ENCODE measurements around the gene EPS15.
"Not testable (repeated sequence)": the region's sequence is repeated elsewhere in the genome, so short reads cannot be mapped to it uniquely, and the experiment has no call there.

The EPS15 gene

DNA sequence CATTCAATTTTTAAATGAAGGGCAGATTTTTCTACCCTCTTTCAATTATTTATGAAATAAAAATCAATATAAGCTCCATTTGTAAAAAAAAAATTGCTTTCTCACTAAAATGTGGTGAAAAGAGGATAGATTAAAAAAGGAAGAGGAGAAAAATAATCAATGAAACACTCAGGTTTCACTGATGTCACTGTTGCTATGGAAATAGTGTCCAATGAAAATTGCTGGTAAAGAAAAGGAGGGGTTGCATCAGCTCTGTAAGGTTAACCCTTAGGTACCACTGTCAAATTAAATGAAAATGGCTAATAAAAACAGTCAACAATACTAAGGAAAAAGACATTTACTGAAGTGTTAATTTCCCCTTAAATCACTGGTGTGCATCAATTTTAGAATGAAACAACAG is 97.1 kb downstream of the EPS15 start:
- DNase-seq, result peak; percentile 10

- DNase-seq, result no peak
These were observed 98.0 kb downstream of the EPS15 start for GRCh38 chr1:51420867-51421627.

DNA sequence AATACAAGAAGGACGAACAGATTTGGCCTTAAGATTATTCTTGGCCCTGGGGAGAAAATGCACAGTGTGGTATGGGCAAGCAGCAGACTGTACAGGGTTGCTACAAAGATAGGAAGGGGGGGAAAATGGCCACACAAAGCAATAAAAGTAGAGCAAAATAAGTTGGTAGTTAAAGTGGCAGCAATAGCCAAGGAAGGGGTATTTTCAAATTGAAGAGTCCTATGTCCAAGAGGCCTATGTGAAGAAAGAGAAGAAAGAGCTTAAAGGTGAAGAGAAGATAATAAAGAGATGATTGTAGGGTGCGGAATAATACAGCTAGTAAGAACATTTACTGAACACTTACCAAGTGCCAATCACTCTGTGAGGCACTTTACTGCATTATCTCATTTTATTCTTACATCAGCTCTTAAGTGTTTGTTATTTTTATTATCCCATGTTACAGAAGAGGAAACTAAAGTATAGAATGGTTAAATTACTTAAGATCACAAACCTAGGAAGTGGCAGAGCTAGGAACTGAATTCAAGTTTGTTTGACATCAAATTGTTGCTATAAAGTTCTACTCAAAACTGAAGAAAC is 100.6 kb downstream of the EPS15 start:
- no peak for DNase-seq

DNA sequence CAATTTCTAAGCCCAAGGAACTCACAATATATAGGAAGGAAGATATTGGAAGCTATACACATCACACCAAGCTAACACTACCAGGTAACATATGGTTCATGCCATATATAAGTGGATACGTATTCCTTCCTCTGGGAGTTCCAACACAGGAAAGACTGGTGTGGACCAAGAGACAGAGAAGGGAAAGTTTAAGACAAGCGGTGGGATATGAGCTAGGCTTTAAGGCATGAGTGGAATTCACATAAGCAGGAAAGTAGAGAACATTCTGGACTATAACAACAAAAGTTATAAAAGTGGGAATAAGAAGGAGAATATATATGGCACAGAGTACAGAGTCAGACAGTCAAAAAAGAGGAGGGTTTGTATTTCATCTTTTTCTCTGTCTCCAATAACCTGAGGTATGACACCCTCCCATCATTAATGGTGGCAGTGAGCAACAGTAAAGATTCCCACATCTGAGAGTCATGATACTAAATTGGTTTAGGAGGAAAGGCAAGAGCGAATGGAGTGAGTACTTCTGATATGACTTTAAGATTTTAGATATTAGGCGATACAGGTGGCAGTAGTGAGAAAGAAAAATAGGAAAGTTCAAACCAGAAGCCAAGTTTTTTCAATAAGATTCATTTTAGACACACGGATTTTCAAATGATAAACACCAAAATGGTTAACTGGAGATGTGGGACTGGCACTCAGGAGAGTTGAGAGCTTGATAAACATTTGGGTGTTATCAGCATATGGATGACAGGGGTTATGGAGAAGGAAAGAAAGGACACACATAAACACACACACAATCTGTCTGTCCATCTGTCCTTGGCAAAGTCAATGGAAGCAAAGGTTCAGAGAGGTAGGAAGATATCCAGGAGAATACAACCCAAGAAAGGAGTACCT is 101.3 kb downstream of the EPS15 start:
- DNase-seq, result no peak

- DNase-seq, result no peak
These were observed 102.2 kb downstream of the EPS15 start for GRCh38 chr1:51416910-51417309.

- no peak for DNase-seq
These were observed 103.1 kb downstream of the EPS15 start for GRCh38 chr1:51415963-51416362.

DNA sequence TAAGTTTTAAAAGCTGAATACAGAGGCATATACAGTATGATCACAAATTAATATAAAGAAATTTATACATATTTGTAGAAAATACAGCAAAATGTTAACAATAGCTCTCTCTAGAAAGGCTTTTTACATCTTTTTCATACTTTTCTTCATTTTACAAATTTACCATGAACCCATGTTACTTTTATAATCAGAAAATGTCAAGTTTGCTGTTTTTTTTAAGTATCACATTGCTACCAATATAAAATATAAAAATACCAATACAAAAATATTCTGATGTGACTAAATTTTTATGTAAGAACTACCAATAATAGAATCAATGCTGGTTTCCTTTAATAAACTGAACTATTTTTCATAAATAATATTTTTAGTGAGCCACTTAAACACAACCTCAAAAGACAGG is 104.3 kb downstream of the EPS15 start:
- no peak for DNase-seq

GRCh38 chr1:51411820-51412219 is 107.2 kb downstream of the EPS15 start:
- DNase-seq, result not testable (repeated sequence)

DNA sequence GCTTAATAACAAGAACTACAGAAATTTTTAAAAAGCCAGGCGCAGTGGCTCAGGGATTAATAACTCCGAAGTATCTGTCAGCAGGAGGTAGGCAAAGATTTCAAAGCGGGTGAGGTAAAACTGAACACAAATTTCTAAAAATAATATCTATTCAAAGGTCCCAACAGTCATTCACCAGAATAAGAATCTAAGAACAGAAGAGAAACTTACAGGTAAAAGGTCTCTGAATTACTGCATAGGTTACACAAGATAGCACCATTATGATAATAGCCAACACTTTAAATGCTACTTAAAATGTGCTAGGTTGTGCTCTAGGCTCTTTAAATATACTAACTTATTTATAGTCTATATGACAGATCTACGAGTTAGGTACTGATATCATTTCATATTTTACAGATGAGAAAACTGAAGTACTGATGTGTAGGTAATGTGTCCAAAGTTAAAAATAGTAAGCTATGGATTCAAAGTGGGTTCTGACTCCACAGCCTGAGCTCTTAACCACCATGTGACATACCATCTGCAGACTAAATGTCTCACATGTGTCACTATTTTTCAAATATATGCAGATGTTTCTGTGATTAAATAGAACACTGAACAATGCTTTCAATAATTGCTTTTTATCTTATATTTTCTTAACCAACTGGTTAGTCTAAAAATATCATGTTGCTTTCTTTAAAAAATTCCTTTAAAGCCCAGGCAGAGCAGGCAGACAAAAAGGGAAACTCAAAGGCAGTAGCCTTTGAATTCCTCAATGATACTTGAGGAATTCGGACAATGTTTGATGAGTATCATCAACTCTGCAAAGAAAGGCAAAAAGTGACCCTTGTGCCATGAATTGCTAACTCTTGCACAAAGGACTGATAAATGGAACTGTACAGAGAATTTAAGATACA is 108.3 kb downstream of the EPS15 start:
- no peak for DNase-seq

DNA sequence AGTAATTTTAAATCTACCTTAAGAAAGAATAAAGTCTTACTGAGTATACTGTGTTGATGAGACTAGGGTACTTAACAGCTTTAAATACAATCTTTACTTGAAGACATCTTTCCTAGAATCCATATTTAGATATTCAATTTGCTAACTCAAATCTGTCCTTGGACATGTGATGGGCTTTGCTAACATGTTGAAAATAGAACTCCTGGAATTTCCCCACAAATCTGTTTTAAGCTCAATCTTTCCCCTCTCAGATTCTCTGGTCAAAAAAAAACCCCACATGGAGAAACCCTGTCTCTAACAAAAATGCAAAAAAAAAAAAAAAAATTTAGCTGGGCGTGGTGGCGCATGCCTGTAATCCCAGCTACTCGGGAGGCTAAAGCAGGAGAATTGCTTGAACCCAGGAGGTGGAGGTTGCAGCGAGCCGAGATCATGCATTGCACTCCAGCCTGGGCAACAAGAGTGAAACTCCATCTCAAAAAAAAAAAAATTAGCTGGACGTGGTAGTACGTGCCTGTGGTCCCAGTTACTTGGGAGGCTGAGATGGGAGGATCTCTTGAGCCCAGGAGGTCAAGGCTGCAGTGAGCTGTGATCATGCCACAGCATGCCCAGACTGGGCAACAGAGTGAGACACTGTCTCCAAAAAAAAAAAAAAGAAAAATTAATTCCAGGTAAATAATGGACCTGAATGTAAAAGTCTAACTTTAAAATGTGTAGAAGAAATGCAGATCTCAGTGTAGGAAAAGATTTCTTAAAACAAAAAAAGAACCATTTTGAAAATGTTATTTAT is 109.1 kb downstream of the EPS15 start:
- DNase-seq, result not testable (repeated sequence)

GRCh38 chr1:51392241-51392640 is 126.8 kb downstream of the EPS15 start:
- DNase-seq, result no peak

- DNase-seq, result not testable (repeated sequence)
These were observed 128.4 kb downstream of the EPS15 start for GRCh38 chr1:51390641-51391040.

GRCh38 chr1:51387288-51387687 is 131.8 kb downstream of the EPS15 start:
- not testable (repeated sequence) for DNase-seq

DNA sequence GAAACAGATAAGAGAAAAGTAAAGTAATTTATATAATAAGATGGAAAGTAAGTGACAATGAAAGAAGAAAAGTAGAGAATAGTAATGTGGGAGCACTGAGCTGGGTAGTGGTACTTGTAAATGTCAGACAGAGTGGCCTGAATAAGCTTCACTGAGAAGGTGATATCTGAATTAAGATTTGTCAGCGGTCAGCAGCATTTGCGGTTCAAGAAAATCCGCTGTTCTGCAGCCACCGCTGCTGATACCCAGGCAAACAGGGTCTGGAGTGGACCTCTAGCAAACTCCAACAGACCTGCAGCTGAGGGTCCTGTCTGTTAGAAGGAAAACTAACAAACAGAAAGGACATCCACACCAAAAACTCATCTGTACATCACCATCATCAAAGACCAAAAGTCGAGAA is 132.8 kb downstream of the EPS15 start:
- not testable (repeated sequence) for DNase-seq

DNA sequence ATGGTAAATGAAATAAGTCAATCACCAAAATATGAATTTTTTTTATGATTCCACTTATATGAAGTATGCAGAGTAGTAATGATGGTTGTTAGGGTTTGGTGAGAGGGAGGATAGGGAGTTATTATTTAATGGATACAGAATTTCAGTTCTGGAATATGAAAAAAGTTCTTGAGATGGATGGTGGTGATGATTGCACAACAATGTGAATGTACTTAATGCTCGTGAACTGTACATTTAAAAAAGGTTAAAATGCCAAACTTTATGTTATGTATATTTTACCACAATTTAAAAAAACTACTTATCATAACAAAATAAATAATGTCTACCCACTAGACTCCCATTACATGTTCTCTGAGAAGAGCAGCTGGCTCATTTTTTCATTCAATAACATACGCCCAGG is 133.3 kb downstream of the EPS15 start:
- DNase-seq, result no peak

- DNase-seq, result no peak
These were observed 137.1 kb downstream of the EPS15 start for GRCh38 chr1:51381964-51382363.

DNA sequence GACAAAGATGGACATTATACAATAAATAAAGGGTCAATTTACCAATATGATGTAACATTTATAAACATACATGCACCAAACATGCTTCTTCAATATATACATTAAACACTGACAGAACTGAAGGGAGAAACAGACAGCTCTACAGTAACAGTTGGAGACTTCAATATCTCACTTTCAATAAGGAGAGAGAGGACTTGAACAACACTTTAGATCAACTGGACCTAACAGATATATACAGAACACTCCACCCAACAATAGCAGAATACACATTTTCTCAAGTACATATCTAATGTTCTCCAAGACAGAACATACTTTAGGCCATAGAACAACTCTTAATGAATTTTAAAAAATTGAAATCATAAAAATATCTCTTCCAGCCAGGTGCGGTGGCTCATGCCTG is 138.1 kb downstream of the EPS15 start:
- DNase-seq, result no peak

DNA sequence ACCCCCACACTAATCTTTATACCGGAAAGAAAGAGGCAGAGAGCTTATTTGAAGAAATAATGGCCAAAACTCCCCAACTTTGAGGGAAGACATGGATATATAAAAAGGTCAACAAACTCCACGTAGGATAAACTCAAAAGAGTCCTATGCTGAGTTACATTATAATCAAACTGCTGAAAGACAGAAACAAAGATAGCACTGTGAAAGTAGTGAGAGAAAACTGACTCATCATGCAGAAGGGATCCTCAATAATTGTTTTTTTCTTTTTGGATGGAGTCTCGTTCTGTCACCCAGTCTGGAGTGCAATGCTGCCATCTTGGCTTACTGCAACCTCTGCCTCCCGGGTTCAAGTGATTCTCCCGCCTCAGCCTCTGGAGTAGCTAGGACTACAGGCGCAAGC is 140.2 kb downstream of the EPS15 start:
- DNase-seq, result no peak

DNA sequence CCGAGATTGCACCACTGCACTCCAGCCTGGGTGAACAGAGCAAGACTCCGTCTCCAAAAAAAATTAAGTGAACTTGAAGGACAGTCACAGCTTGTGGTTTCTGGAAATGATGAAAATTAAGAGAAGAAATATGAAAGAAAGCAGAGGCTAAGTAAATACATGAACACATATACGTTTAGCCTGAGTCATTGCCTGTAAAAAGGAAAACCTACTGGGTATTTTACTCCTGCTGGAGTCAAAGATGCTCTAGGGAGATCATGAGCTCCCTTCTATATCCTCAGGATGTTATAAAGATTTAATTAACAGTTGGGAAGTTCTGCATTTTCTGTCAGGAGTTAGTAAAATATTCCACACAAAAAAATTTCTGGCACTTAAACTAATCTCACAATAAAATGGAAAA is 145.2 kb downstream of the EPS15 start:
- DNase-seq, result no peak

DNA sequence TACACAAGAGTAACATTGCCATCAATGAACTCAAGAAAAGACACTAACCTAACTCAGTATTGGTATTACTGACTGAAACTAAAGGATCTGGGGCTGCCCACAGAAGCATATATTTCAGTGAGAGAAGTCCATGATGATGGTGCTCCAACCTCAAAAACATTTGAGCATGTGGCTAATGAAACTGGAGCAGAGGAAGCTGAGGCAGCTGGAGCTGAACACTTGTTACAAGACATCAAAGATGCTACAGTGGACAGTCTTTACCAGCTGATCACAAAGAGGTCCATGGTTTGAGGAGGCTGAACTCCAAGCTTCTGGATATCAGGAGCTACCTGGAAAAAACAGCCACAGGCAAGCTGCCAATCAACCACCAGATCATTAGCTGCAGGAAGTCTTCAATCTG is 146.5 kb downstream of the EPS15 start:
- no peak for DNase-seq

GRCh38 chr1:51369171-51369570 is 149.9 kb downstream of the EPS15 start:
- no peak for DNase-seq

DNA sequence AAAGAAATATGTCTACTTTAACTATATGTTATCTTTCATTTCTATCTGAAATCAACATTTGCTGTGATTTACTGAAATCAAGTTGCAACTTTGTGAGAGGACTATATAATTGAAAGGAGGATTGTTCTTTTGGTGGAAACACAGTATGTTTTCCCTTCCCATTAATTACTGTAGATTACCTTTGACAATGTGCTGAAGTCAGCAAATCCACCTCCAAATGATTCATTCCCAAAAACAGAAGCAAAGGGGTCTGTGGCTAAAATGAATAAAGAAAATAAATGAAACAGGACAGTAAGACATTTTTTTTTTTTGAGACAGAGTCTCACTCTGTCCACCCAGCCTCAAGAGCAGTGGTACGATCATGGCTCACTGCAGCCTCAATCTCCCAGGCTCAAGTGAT is 153.3 kb downstream of the EPS15 start:
- no peak for DNase-seq

All from NCI-H526 treated with DMSO at 0.1 percent for 48 hours (cell line).